Brain microvascular endothelial cell (primary cell): ENCODE results near the gene GUCD1.

Experiments used
- DNase-seq: peaks from one replicate; pipeline ENCODE4 v3.0.0-alpha.2; 2020
- H3K27ac ChIP-seq: fragments of 250-450 bp; sonication (Bioruptor Pico); 2 replicates; pipeline ENCODE4 v1.5.1; 2020; ENCODE audit warnings: mild to moderate bottlenecking, moderate library complexity
- H3K27me3 ChIP-seq: fragments of 250-450 bp; sonication (Bioruptor Pico); replicated peaks from 2 replicates; pipeline ENCODE4 v1.5.1; 2020; ENCODE audit warnings: mild to moderate bottlenecking
- H3K36me3 ChIP-seq: fragments of 250-450 bp; sonication (Bioruptor Pico); replicated peaks from 2 replicates; pipeline ENCODE4 v1.5.1; 2020; ENCODE audit warnings: mild to moderate bottlenecking
- H3K4me3 ChIP-seq: 2 replicates; pipeline ENCODE4 v1.5.1; 2011; ENCODE audit warnings: low read depth, mild to moderate bottlenecking, control low read depth, low read length, moderate library complexity
- CTCF ChIP-seq: IDR thresholded peaks from 2 replicates; pipeline ENCODE4 v1.5.1; 2011; ENCODE audit warnings: low read depth, mild to moderate bottlenecking, moderate library complexity, low read length, control low read depth, inconsistent platforms; ENCODE audit errors: missing control alignments
- in situ Hi-C: cut with HindIII; loops from 2 replicates; pipeline ENCODE4 v1.10.0; 2017; ENCODE audit warnings: low sequenced_read_pairs, low pct_ligation_motif_present

GUCD1 gene

GRCh38 chr22:24566899-24567511, 12.1 kb upstream of the GUCD1 start:
- in situ Hi-C loops, result no loop called here
- DNase-seq, result no peak
- no peak overlapping the region for H3K4me3 ChIP-seq
- no peak overlapping the region for H3K27ac ChIP-seq
- peaks cover 32% of the 10 kb centered on the region for H3K36me3 ChIP-seq
- no peak for TF ChIP-seq CTCF
- no peaks in the 10 kb centered on the region for H3K27me3 ChIP-seq

GRCh38 chr22:24565077-24565476, 10.1 kb upstream of the GUCD1 start:
- TF ChIP-seq CTCF, result no peak

GRCh38 chr22:24564376-24565058, 9.6 kb upstream of the GUCD1 start:
- in situ Hi-C loops, result no loop called here
- Histone ChIP-seq H3K27ac (no peak overlapping the region), H3K4me3 (no peak overlapping the region), H3K27me3 (no peaks in the 10 kb centered on the region), H3K36me3 (peaks cover 32% of the 10 kb centered on the region)
- no peak for DNase-seq
- no peak for TF ChIP-seq CTCF

More at GRCh38 chr22:24565077-24565476, 10.1 kb upstream of the GUCD1 start:
- no peak for DNase-seq
- Histone ChIP-seq H3K27ac (no peak overlapping the region), H3K36me3 (peaks cover 37% of the 10 kb centered on the region), H3K4me3 (no peak overlapping the region), H3K27me3 (no peaks in the 10 kb centered on the region)
- in situ Hi-C loops, result no loop called here

GRCh38 chr22:24563246-24563645, 8.3 kb upstream of the GUCD1 start:
- H3K4me3 ChIP-seq, result no peak overlapping the region
- in situ Hi-C loops, result no loop called here
- H3K27me3 ChIP-seq, result no peaks in the 10 kb centered on the region
- H3K27ac ChIP-seq, result no peak overlapping the region
- no peak for TF ChIP-seq CTCF
- peaks cover 34% of the 10 kb centered on the region for H3K36me3 ChIP-seq
- DNase-seq, result no peak

GRCh38 chr22:24559471-24559870, 4.5 kb upstream of the GUCD1 start:
- Histone ChIP-seq H3K4me3 (no peak overlapping the region), H3K36me3 (peaks cover 34% of the 10 kb centered on the region), H3K27me3 (no peaks in the 10 kb centered on the region), H3K27ac (no peak overlapping the region)
- DNase-seq, result no peak
- TF ChIP-seq CTCF, result no peak
- in situ Hi-C loops, result no loop called here
